Amniotic stem cell (primary cell): Measurements from ENCODE around the gene PANX2.
A peak's percentile ranks its signal among the peaks of the same experiment; 100 is the strongest.

ENCODE experiments used
- DNase-seq: peaks from one replicate; lab custom pipeline; 2025; lab: John Stamatoyannopoulos, UW

The PANX2 gene

DNA sequence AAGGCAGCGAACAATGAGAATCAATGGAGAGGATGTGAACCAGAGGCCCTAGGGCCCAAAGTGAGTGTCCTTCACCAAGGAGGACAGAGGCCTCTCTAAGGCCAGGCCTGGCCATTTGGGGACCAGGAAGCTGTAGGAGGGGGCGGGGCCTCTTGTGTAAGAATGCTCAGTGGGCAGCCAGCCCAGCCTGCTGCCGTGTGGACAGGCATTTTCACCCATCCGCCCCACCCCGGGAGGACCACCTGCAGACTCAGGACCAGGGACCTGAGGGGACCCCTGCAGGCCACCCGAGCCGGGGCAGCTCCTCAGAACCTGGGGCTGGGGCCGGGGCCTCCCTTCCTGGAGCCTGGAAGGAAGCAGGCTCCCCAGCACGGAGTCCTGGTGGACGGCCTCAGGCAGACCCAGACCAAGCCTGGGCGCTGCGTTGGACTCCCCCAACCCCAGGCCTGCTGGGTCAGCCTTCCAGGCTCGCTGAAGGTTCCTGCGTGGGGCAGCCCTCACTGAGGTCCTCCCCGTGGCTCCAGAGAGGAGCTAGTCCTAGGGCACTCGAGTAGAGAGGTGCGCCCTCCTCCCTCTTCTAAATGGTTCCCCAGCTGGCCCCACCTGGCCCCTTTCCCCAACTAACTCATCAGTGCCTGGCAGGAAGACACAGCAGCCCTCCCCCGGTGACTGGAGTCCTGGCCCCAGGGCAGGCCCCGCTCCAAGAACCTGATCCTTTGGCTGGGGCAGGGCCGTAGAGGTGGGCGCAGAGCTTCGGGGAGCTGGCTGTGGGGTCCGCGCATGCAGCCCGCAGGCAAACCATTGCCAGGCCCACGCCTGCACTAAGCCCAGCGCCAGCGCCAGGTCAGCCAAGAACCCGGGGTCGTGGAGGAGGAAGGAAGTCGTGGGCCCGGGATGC lies 13.7 kb downstream of the PANX2 start:
- DNase-seq: no peak

- no peak for DNase-seq
Observed at GRCh38 chr22:50184902-50185374, 14.4 kb downstream of the PANX2 start.

DNA sequence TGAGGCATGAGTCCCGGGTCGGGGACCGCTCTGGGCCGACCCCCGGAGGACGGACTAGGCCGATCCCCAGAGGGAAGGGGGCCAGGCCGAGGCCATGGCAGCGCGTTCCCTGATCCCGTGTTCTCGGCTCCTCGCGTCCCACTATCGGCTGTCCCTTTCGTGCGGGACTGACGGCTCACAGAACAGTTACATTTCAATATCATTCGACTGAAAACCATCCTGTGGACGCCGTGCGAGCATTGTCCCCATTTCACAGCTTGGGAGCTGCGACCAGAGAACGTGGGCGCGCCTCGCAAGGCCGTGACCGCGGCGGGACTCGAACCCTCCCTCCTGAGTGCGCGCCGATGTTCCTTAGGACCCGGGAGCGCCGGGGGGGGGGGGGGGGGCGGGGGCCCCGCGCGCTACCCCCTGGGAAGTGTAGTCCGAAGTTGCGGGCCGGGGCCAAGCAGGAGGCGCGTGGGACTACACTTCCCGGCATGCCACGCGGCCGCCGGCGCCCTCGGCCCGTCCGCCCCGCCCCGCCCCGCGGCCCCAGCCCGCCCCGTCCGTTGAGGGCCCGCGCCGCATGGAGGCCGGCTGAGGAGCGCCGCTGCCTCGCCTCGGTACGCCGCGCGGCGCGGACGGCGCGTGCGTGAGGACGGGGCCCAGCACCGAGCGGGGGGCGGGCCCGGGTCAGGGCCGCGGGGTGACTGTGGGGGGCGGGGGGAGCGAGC lies 15.0 kb downstream of the PANX2 start, which contains the start of gene TRABD:
Gene TRABD, plus strand, starts transcription at position 539 of the 713 bp plus-strand sequence. CDS start 7,148 bp downstream, outside the sequence.
- DNase-seq: peak; percentile 86

DNA sequence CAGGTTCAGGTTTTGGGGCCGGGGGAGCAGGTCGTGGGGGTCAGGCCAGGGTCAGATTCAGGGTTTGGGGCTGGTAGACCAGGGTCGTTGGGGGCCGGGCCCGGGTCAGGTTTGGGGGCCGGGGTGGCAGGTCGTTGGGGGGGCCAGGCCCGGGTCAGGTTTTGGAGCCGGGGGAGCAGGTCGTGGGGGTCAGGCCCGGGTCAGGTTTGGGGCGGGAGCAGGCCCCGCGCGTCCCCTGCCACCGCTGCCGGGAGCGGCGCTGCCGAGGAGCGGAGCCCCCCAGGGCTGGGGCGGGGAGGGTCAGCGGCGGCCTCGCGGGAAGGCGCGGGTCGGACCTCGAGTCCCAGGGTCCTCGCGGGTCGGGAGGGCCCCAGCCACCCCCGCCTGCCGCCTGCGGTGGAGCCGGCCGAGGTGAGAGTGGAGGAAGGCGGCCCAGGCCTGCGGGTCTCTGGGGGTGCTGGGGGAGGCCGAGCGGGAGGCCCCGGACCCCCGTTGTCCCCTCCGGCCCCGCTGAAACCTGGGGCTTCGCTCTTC lies 15.7 kb downstream of the PANX2 start:
- DNase-seq: no peak

GRCh38 chr22:50186761-50187523 lies 16.4 kb downstream of the PANX2 start:
- no peak for DNase-seq

DNA sequence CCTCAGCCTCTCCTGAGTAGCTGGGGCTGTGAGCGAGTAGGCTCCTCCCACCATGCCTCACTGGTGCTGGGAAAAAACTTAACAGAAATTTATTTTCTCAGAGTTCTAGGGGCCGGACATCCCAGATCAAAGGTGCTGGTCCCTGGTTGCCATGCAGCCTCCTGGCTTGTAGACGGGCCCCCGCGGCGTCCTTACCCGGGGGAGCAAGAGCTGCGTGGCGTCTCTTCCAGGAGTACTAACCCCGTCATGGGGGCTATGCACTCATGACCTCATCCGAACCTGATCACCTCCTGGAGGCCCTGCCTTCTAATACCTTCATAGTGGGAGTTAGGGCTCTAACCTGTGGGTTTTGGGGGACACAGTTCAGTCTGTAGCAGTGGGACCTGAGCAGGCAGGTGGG lies 17.8 kb downstream of the PANX2 start:
- no peak for DNase-seq

GRCh38 chr22:50189184-50189848 lies 18.8 kb downstream of the PANX2 start:
- DNase-seq: no peak

DNA sequence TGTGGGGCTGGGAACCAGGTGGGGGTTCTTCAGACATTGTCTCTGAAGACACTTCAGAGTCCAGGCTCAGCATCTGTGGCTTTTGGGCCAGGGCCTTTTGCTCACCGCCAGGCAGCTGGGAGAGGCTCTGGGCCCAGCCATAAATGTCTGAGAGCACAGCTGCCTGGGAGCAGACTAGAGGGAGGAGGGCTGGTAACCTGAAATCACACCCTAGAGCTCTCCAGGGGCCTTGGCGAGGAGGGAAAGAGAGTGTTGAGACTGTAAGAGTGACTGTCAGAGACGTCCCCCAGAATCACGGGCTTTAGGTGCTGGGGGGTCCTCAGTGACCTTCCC lies 19.3 kb downstream of the PANX2 start:
- no peak for DNase-seq

DNA sequence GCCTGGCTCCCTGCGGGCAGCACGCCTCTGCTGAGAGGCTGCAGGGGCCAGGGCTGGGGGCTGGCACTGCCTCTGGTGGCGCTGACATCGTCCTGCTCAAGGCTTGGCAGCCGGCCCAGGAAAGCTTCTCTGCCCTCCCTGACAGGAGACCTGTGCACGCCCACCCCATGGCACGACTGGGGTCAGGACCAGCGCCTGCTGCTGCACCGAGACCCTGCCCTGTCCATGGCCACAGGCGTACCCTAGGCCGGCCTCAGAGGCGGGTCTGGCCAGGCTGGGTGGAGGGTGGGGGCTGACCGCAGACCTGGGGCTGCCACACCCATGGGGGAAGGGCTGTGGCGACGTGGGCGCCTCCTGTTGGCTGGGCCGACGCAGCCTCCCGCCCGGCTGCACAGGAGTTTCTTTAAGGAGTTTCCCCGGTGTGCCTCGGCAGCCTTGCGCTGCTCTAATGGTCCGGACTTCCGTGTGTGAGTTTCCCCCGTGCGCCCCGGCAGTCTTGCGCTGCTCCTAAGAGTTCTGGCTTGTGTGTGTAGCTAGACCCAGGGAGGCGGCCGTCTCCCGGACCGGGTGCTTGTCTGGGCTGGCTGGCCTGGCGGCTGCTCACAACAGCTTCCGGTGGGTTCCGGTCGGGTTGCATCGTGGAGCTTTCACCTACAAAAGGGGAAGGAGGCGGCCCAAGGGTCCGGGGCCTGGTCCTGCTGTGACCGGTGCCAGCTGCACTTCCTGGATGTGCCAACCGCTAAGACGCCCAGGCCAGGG lies 19.8 kb downstream of the PANX2 start:
- DNase-seq: no peak

GRCh38 chr22:50190941-50191741 lies 20.6 kb downstream of the PANX2 start:
- DNase-seq: no peak

DNA sequence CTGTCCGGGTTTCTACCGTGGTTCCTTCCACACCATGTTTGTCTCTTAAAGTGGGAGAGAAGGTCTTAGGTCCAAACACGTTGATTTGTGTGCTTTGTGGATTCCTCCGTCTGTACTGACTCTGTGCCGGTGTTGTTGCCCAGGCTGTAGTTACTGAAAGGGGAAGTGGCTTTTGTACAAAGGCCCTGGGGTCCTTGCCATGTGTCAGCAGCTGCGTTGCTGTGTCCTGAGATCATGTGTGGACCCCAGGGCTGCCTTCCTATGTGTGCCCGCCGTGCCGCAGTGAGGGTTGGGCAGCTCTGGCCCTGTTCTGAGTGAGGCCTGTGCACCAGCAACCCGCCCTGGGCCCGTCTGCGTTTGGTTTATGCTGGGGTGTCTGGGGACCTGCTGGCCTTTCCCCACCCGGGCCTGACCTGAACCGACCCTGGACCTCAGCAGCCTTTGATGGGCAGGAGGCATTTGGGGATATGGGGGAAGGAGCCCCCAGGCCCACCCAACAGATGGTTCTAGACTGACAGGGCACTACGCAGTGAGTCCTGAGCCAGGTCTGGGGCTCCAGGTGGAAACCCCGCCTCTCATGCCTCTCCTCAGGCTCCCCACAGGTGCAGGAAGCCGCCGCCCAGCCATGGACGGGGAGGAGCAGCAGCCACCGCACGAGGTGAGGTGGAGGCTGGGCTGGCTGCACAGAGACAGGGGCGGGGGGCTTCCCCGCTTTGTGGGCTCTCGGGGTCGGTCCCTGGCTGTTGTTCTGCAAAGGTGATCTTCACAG lies 22.1 kb downstream of the PANX2 start:
- no peak for DNase-seq

DNA sequence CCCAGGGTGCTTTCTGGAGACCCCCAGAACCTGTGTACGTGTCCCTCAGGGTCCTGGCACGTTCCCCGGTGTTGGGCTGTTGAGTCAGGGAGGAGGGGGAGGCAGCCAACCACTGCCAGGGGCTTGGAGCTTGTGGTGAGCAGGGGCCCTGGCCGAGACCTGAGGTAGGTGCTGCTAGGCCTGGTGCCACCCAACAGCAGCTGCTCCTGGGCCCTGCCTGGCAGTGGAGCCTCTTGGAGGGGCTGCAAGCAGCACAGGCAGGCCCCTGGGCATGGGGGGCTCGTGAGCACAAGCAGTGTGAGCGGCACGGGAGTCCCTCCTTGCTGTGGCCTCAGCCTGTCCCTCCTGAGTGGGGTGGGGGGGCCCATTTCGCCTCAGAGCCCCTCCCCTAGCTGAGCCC lies 23.1 kb downstream of the PANX2 start:
- no peak for DNase-seq

GRCh38 chr22:50194037-50194805 lies 23.7 kb downstream of the PANX2 start:
- DNase-seq: no peak

DNA sequence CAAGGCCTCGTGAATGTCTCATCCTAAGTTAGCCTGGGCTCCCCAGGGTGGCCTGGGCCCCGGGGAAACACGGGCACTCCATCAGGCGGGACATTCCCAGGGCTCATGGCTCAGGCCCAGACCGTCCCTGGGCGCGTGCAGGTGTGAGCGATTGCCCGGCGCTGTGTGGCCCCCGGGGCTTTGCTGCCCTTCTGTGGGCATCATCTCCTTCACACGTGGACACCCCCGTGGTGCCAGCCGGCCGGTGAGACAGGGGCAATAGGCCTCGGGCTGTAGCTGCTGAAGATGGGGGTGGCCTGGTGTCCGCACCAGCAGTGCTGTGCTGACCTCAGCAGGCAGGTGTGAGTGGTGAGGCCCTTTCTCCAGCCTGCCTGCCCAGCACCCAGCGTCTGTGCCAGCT lies 25.7 kb downstream of the PANX2 start:
- no peak for DNase-seq

GRCh38 chr22:50197000-50197800 lies 26.7 kb downstream of the PANX2 start:
- no peak for DNase-seq

- no peak for DNase-seq
Observed at GRCh38 chr22:50197856-50198623, 27.5 kb downstream of the PANX2 start.

GRCh38 chr22:50198624-50199017 lies 28.1 kb downstream of the PANX2 start:
- no peak for DNase-seq
